Measurements from ENCODE around the gene SIL1.

The SIL1 gene

DNA sequence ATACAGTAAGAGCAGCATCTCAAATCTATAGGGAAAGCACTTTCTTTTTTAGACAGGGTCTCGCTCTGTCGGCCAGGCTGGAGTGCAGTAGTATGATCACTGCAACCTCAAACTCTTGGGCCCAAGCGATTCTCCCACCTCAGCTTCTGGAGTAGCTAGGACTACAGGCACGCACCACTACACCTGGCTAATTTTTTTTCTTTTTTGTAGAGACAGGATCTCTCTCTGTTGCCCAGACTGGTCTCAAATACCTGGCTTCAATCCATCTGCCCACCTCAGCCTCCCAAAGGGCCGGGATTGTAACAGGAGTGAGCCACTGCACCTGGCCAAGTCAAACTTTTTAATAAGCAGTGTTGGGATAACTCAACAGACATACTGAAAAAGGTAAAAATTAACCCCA is 107.6 kb downstream of the SIL1 start:
- TF ChIP-seq, protein P1, sequence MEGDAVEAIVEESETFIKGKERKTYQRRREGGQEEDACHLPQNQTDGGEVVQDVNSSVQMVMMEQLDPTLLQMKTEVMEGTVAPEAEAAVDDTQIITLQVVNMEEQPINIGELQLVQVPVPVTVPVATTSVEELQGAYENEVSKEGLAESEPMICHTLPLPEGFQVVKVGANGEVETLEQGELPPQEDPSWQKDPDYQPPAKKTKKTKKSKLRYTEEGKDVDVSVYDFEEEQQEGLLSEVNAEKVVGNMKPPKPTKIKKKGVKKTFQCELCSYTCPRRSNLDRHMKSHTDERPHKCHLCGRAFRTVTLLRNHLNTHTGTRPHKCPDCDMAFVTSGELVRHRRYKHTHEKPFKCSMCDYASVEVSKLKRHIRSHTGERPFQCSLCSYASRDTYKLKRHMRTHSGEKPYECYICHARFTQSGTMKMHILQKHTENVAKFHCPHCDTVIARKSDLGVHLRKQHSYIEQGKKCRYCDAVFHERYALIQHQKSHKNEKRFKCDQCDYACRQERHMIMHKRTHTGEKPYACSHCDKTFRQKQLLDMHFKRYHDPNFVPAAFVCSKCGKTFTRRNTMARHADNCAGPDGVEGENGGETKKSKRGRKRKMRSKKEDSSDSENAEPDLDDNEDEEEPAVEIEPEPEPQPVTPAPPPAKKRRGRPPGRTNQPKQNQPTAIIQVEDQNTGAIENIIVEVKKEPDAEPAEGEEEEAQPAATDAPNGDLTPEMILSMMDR (conservative IDR thresholded peaks at IDR 0.05; ENCODE audit: control insufficient read depth, insufficient read depth, low read depth, low read length): no peak
- H3K4me3 ChIP-seq (ENCODE audit: control insufficient read depth, low read depth, low read length): no peak overlapping the region
- DNase-seq (ENCODE audit: low read depth): no peak

GRCh38 chr5:139088024-139088423 is 110.1 kb downstream of the SIL1 start:
- no peak for DNase-seq (ENCODE audit: low read depth)
- H3K4me3 ChIP-seq (ENCODE audit: control insufficient read depth, low read depth, low read length): no peak overlapping the region
- TF ChIP-seq, protein P1 (conservative IDR thresholded peaks at IDR 0.05; ENCODE audit: control insufficient read depth, insufficient read depth, low read depth, low read length): no peak

DNA sequence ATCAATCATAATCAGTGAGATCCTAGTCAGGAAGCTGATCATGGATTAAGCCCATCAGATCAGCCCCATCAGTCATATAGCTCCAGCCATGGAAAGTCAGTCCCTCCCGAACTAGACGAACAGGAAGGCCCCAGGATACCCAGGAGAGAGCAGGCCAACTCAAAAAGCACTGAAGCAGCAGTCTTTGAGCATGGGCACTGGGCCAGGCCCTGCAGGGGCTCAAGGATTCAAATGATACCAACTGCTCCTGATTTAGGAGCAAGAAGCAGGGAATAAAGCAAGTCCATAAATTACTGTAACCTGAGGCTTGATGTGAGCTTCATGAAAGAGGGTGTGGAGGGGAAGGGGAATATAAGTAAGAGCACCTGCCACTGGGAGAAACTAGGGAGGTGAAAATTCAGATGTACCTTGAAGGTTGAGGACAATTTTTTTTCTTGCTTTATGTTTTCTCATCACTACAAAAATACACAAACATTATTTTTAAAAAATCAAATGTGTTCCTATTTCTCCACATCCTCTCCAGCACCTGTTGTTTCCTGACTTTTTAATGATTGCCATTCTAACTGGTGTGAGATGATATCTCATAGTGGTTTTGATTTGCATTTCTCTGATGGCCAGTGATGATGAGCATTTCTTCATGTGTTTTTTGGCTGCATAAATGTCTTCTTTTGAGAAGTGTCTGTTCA is 115.2 kb downstream of the SIL1 start:
- no peak overlapping the region for H3K4me3 ChIP-seq (ENCODE audit: control insufficient read depth, low read depth, low read length)
- no peak for DNase-seq (ENCODE audit: low read depth)
- TF ChIP-seq, protein P1 (conservative IDR thresholded peaks at IDR 0.05; ENCODE audit: control insufficient read depth, insufficient read depth, low read depth, low read length): no peak

DNA sequence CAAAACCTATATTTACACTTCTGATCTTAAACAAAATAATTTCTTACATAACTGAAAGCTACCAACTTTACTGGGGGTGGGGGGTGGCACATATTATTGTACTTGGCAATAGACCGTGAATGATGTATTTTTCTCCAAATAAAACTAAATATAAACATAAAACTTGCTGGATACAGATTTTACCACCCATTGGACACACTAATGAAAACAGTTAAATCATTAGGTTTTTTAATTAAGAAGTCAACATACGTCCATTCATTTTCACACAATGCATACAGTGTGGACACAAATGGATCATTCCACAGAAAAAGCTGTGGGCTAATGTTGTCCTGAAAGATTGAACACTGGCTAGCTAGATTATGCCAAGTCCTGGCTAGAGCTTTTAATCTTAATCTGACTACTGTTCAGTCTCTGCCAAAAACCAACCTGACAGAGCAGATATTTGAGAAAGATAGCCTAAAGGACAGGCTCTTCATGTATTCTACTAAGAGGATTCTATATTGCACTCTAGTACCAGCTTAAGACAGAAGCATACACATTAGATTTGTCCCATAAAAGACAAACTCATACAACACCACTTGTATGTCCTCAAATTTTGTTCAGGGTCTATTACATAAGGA is 118.1 kb downstream of the SIL1 start:
- DNase-seq (ENCODE audit: low read depth): no peak
- H3K4me3 ChIP-seq (ENCODE audit: control insufficient read depth, low read depth, low read length): no peak overlapping the region
- TF ChIP-seq, protein P1 (conservative IDR thresholded peaks at IDR 0.05; ENCODE audit: control insufficient read depth, insufficient read depth, low read depth, low read length): no peak

DNA sequence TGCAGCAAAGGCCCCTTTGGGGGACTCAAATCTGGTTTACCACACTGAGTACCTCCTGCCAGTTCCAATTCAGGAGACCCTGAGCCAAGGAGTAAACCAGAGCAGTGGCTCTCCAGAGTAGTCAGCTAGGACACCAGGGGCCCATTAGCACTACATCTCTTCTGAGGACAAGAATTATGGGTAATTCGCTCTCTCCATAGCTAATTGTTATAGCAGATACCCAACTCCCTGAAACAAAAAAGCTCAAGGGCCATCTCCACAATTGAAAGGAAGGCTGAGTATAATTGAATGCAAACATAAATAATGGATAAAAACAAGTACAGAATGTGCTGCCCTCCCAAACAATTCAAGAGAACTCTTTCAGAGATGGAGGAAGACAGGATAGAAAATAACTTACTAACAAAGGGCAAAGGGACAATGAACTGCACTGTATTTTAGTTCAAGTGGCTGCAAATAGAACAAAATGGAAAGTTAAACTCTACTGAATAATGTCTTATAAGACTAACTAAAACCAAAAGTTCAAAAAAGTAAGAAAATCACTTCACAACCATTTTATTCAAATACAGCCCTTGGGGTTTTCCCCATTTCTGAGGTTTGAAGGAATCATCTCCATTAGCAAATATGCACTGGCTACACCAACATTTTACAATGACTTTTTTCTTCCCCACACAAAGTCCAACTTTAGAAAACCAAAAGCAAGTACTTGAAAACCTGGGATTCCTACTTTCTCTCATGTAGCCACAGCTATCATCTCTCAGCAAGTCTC is 118.8 kb downstream of the SIL1 start:
- no peak for DNase-seq (ENCODE audit: low read depth)
- H3K4me3 ChIP-seq (ENCODE audit: control insufficient read depth, low read depth, low read length): no peak overlapping the region
- TF ChIP-seq, protein P1 (conservative IDR thresholded peaks at IDR 0.05; ENCODE audit: control insufficient read depth, insufficient read depth, low read depth, low read length): no peak

GRCh38 chr5:139078345-139078744 is 119.8 kb downstream of the SIL1 start:
- DNase-seq (ENCODE audit: low read depth): no peak
- H3K4me3 ChIP-seq (ENCODE audit: control insufficient read depth, low read depth, low read length): no peak overlapping the region
- TF ChIP-seq, protein P1 (conservative IDR thresholded peaks at IDR 0.05; ENCODE audit: control insufficient read depth, insufficient read depth, low read depth, low read length): no peak

Data from fibroblast of mammary gland (primary cell).